ENCODE measurements around the gene MS4A12. TPM values are rescaled to one million over a fixed set of nuclear protein-coding genes. Genes with fewer than 3 reads are reported as not detected.
"Not testable (repeated sequence)": the region's sequence is repeated elsewhere in the genome, so short reads cannot be mapped to it uniquely, and the experiment has no call there.

MS4A12 gene
- total RNA-seq, 1 donor = not detected

- DNase-seq (ENCODE audit: low read depth in 2 of 3, low spot score in 2 of 3) = no peak
Observed at GRCh38 chr11:60511393-60511792, 18.8 kb downstream of the MS4A12 start.

- no peak for DNase-seq (ENCODE audit: low read depth in 2 of 3, low spot score in 2 of 3)
Observed at GRCh38 chr11:60512651-60513225, 20.2 kb downstream of the MS4A12 start.

DNA sequence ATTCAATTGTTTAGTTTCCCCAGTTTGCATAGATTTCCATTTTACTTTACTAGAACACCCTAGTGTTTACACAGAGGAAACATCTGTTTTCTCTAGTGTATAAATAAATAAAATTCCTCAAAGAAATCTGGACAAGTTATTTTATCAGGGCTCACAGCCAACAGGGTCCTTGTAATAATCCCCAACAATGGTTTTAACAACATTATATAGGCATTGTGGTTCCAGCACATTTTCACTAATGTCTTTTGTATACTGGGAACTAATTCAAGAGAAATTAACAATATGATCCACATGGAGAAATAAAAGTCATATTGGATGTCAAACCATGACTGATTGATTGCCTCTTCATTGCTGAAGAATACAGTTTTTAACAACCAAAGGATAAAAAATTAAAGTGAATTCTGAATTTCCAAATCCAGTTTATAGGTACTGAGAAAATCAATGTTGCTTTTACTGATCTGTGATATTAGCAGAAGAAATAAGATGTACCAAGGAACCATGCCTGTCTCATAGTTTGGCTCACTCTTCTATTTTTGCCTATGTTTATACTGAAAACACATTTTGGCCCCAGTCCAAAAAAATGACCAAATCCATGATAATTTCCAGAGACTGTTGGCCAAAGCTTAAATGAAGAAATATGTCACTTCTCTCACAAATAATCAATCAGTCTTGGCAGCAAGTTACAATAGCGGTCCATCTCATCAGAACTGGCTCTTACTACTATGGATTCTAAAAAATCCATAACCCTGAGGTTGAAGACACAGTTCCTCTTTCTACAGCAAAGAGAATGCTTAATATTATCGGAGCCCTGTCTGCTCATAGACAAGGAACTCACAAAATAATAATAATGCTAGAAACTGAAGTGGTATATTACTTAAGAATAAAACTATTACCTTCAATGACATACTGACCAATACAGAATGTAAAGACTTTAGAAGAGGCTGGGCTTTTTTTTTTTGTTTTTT is 21.2 kb downstream of the MS4A12 start:
- DNase-seq (ENCODE audit: low read depth in 2 of 3, low spot score in 2 of 3) = peak in 1 of 3 donors; percentile 9

DNA sequence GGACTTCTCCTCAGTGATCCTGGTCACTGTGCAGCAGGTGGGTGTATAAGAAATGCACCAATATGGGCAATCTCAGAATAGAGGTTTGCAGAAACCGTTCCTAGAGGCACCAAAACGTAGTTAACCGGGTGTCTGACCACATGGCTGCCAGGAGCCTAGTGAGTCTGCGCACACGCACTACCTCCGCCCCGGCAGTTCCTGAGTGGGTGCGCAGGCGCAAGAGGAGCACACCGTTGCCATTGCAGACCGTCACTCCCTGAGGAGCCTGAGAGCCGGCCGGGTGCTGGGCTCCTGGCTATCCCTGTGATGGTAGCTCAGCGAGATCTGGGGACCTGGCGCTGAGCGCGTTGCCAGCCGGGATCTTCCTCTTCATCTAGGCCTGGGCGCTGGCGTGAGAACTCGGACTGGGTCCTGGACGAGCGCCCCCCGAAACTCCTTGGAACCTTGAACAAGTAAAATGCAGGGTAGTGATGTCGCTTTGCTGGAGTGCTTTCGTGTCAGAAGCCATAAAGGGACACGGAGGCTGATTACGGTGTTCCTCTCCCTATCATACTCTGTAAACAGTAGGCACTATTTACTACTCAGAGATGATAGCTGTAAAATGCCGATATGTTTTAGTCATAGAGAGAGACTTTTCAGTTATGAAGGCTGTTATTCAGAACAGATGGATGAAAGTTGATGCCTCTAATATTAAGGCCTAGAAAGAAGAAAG is 22.7 kb downstream of the MS4A12 start, which contains the start of gene MS4A13:
MS4A13 (plus strand) TSS at position 249 of the 712 bp plus-strand sequence. CDS start 2,692 bp downstream, outside the sequence.
- DNase-seq (ENCODE audit: low read depth in 2 of 3, low spot score in 2 of 3) = no peak

GRCh38 chr11:60528465-60528864 is 35.9 kb downstream of the MS4A12 start:
- no peak for DNase-seq (ENCODE audit: low read depth in 2 of 3, low spot score in 2 of 3)

GRCh38 chr11:60528934-60529333 is 36.4 kb downstream of the MS4A12 start:
- peak in 2 of 3 donors; percentile 18 to 72 for DNase-seq (ENCODE audit: low read depth in 2 of 3, low spot score in 2 of 3)

- no peak for DNase-seq (ENCODE audit: low read depth in 2 of 3, low spot score in 2 of 3)
Observed at GRCh38 chr11:60530454-60531100, 38.0 kb downstream of the MS4A12 start.

GRCh38 chr11:60532383-60532782 is 39.8 kb downstream of the MS4A12 start:
- not testable (repeated sequence) for DNase-seq (ENCODE audit: low read depth in 2 of 3, low spot score in 2 of 3)

DNA sequence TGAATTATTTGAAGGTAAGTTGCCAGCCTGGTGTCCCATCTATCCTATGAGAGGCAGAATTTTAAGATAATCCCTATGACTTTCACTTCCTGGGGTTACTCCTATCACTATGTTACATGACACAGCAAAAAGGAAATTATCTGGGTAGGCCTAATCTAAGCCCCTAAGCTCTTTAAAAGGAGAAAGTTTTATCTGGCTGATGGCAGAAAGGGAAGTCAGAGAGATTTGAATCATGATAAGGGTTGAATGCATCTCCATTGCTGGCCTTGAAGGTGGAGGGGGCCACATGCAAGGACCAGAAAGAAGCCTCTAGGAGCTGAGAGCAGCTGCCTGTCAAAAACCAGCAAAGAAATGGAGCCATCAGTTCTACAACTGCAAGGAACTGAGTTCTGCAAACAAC is 46.0 kb downstream of the MS4A12 start:
- DNase-seq (ENCODE audit: low read depth in 2 of 3, low spot score in 2 of 3) = not testable (repeated sequence)

GRCh38 chr11:60544077-60544476 is 51.5 kb downstream of the MS4A12 start:
- no peak for DNase-seq (ENCODE audit: low read depth in 2 of 3, low spot score in 2 of 3)

Other genes starting within 250 kb of the MS4A12 start
- gene MS4A4E, start 249.6 kb upstream of the MS4A12 start, total RNA-seq = 0.54 TPM
- gene MS4A4A, start 212.1 kb upstream of the MS4A12 start, total RNA-seq = 1.1 TPM
- not detected for gene MS4A6E, start 165.5 kb upstream of the MS4A12 start, total RNA-seq
- 3.8 TPM for gene MS4A7, start 114.2 kb upstream of the MS4A12 start, total RNA-seq
- under 0.01 TPM for gene MS4A14, start 96.3 kb upstream of the MS4A12 start, total RNA-seq
- gene MS4A5, start 63.2 kb upstream of the MS4A12 start, total RNA-seq = not detected
- 3.2 TPM for gene MS4A1, start 36.9 kb upstream of the MS4A12 start, total RNA-seq
- gene MS4A13, start 22.6 kb downstream of the MS4A12 start, total RNA-seq = not detected
- not detected for gene MS4A8, start 206.8 kb downstream of the MS4A12 start, total RNA-seq
- gene MS4A18, start 231.9 kb downstream of the MS4A12 start, total RNA-seq = not detected

Data from hematopoietic multipotent progenitor cell (in vitro differentiated cells).